A673 (cell line): ENCODE data around the gene SLC6A12. TPM values are rescaled to one million over a fixed set of nuclear protein-coding genes. Genes with fewer than 3 reads are reported as not detected.

Experiments
- BruUV-seq: library from RNA; stranded (reverse); fragments of 400-500 nt; replicated peaks from 2 replicates; lab custom pipeline; 2021; lab: Mats Ljungman, UMichigan
- CTCF ChIA-PET: fragments of 300-600 bp; sonication (Branson Sonifier 250); formaldehyde crosslinking; loops from one replicate; lab custom pipeline; 2022; ENCODE audit warnings: antibody characterized with exemption; lab: Charles Lee
- POLR2A ChIA-PET: fragments of 300-600 bp; sonication (Branson Sonifier 250); formaldehyde crosslinking; loops from one replicate; lab custom pipeline; 2022; ENCODE audit warnings: antibody characterized with exemption; ENCODE audit not compliant: low non-redundant PET; lab: Charles Lee
- DNase-seq: peaks from one replicate; pipeline ENCODE4 v3.0.0-alpha.2; 2015; ENCODE audit warnings: low spot score
- H3K27ac ChIP-seq: fragments of 200-600 bp; sonication (generic); 2 replicates; pipeline ENCODE4 v1.5.1; 2016; ENCODE audit warnings: mixed run types, low read depth, mild to moderate bottlenecking, mixed read lengths, antibody characterized with exemption, low read length; ENCODE audit not compliant: poor library complexity, severe bottlenecking
- H3K27me3 ChIP-seq: fragments of 200-600 bp; sonication (generic); replicated peaks from 2 replicates; pipeline ENCODE4 v1.6.1; 2017; ENCODE audit warnings: mixed run types, low read depth, mild to moderate bottlenecking, mixed read lengths, antibody characterized with exemption, low read length; ENCODE audit not compliant: insufficient read depth, poor library complexity
- H3K36me3 ChIP-seq: fragments of 200-600 bp; sonication (generic); 2 replicates; pipeline ENCODE4 v1.6.1; 2016; ENCODE audit warnings: mixed run types, mild to moderate bottlenecking, mixed read lengths, antibody characterized with exemption, low read length; ENCODE audit not compliant: insufficient read depth, poor library complexity, severe bottlenecking
- H3K4me1 ChIP-seq: fragments of 200-600 bp; sonication (generic); 2 replicates; pipeline ENCODE4 v1.6.1; 2017; ENCODE audit warnings: mixed run types, mild to moderate bottlenecking, mixed read lengths, antibody characterized with exemption, low read length; ENCODE audit not compliant: insufficient read depth, poor library complexity, severe bottlenecking
- H3K4me3 ChIP-seq: fragments of 200-600 bp; sonication (generic); 2 replicates; pipeline ENCODE4 v1.5.1; 2016; ENCODE audit warnings: low read depth, mixed run types, mild to moderate bottlenecking, mixed read lengths, low read length; ENCODE audit not compliant: poor library complexity, severe bottlenecking
- H3K9me3 ChIP-seq: fragments of 200-600 bp; sonication (generic); 2 replicates; pipeline ENCODE4 v1.6.1; 2016; ENCODE audit warnings: mixed run types, low read depth, mild to moderate bottlenecking, mixed read lengths, antibody characterized with exemption, low read length; ENCODE audit not compliant: poor library complexity, severe bottlenecking
- EZH2 ChIP-seq: fragments of 200-600 bp; sonication (generic); IDR thresholded peaks from 2 replicates; pipeline ENCODE4 v1.6.1; 2017; ENCODE audit warnings: borderline replicate concordance, low read depth, mild to moderate bottlenecking, mixed read lengths, antibody characterized with exemption, low read length; ENCODE audit not compliant: poor library complexity, severe bottlenecking
- intact Hi-C: fragments of 100-400 bp; cut with micrococcal nuclease; formaldehyde crosslinking; loops from one replicate; pipeline ENCODE4 v1.10.0; 2022; ENCODE audit not compliant: unreplicated experiment
- total RNA-seq: library from RNA; stranded (reverse); gene quantifications from 2 replicates; pipeline ENCODE4 v1.2.3, GENCODE V29; 2021
- TF ChIP-seq, protein P1 (sequence below): fragments of 300-800, 200-600 bp; sonication (generic); conservative IDR thresholded peaks from 2 replicates; pipeline ENCODE4 v1.5.1; 2017; ENCODE audit warnings: low read depth, mild to moderate bottlenecking, antibody characterized with exemption, low read length, moderate library complexity, mixed read lengths

SLC6A12 gene
- total RNA-seq, 1 experiment from 2014 or later = not detected

DNA sequence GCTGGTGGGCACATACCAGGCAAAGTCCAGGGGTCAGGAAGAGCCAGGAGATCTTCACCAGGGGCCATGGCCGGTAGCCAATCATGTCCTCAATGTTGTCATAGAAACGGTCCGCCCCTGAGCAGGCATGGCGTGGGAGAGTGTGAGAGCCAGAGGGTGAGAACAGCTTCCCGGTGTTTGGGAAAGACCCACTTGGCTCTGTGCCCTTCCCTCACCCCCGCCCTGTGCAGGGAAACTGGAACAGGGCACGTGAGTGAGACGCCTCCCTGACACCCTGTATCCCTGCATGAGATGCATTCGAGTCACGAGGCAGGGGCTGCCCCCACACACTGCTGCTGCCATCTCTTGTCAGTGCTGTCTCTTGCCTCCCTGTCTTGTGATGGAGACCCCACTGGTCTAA lies 20.7 kb downstream of the SLC6A12 start:
- Histone ChIP-seq H3K27ac (no peak overlapping the region), H3K36me3 (no peaks in the 10 kb centered on the region), H3K4me3 (no peak overlapping the region), H3K4me1 (no peaks in the 10 kb centered on the region), H3K9me3 (no peaks in the 10 kb centered on the region), H3K27me3 (no peaks in the 10 kb centered on the region)
- TF ChIP-seq, protein P1, sequence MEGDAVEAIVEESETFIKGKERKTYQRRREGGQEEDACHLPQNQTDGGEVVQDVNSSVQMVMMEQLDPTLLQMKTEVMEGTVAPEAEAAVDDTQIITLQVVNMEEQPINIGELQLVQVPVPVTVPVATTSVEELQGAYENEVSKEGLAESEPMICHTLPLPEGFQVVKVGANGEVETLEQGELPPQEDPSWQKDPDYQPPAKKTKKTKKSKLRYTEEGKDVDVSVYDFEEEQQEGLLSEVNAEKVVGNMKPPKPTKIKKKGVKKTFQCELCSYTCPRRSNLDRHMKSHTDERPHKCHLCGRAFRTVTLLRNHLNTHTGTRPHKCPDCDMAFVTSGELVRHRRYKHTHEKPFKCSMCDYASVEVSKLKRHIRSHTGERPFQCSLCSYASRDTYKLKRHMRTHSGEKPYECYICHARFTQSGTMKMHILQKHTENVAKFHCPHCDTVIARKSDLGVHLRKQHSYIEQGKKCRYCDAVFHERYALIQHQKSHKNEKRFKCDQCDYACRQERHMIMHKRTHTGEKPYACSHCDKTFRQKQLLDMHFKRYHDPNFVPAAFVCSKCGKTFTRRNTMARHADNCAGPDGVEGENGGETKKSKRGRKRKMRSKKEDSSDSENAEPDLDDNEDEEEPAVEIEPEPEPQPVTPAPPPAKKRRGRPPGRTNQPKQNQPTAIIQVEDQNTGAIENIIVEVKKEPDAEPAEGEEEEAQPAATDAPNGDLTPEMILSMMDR = no peak
- DNase-seq = no peak
- BruUV-seq = no TSS peak
- CTCF ChIA-PET = no interaction called here
- POLR2A ChIA-PET = no interaction called here
- intact Hi-C loops = no loop called here

DNA sequence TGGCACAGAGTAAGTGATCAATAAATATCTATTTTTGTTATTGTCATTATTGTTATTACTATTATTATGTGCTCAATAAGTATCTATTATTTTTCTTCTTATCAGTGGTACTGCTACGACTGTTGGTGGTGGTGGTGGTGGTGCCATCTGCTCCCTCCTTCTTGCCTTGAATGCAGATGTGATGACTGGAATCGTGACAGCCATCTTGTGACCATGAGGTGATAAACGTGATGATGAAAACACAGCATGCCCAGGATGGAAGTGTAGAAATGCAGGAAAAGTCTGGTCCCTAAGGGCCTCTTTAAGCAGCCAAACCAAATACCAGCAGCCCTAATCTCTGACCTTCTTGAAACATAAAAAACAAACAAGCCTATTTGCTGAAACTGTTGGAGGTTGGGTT lies 22.4 kb downstream of the SLC6A12 start:
- BruUV-seq = no TSS peak
- H3K4me3 ChIP-seq = no peak overlapping the region
- ChIA-PET CTCF (no interaction called here), POLR2A (no interaction called here)
- no peaks in the 10 kb centered on the region for H3K27me3 ChIP-seq
- no peaks in the 10 kb centered on the region for H3K9me3 ChIP-seq
- TF ChIP-seq, protein P1 = no peak
- no peak for TF ChIP-seq EZH2
- no peak for DNase-seq
- intact Hi-C loops = no loop called here
- no peaks in the 10 kb centered on the region for H3K36me3 ChIP-seq
- no peak overlapping the region for H3K27ac ChIP-seq
- H3K4me1 ChIP-seq = no peaks in the 10 kb centered on the region

DNA sequence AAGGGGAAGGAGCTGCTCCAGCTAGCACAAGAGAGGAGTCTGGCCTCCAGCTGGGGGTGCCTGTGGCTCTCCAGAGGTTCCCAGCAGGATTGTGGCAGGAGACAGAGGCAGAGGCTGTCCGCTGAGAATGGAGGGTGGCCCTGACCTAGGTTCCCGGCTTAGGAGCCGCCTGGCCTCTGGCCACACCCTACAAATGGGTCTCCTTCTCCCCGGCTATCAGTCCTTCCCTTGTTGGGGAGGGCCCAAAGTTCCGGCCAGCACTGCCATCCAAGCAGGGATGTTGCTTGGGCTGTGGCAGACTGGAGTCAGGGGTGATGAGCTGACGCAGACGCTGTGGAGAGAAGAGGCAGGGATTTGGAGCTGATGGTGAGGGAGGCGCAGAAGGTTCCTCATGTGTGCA lies 23.1 kb downstream of the SLC6A12 start:
- H3K27ac ChIP-seq = no peak overlapping the region
- H3K27me3 ChIP-seq = no peaks in the 10 kb centered on the region
- ChIA-PET CTCF (no interaction called here), POLR2A (no interaction called here)
- no peak for TF ChIP-seq EZH2
- TF ChIP-seq, protein P1 = no peak
- no peaks in the 10 kb centered on the region for H3K36me3 ChIP-seq
- no peak for DNase-seq
- no peaks in the 10 kb centered on the region for H3K4me1 ChIP-seq
- H3K4me3 ChIP-seq = no peak overlapping the region
- intact Hi-C loops = no loop called here
- no peaks in the 10 kb centered on the region for H3K9me3 ChIP-seq
- BruUV-seq = no TSS peak
